ENCODE data around the gene KRTAP5-8. TPM values are rescaled to one million over a fixed set of nuclear protein-coding genes. Genes with fewer than 3 reads are reported as not detected.

Gene KRTAP5-8
- total and polyA plus RNA-seq, 2 of the 4 experiments (the other 2 are of a cell fraction), result 0.07 TPM; not detected in 1

DNA sequence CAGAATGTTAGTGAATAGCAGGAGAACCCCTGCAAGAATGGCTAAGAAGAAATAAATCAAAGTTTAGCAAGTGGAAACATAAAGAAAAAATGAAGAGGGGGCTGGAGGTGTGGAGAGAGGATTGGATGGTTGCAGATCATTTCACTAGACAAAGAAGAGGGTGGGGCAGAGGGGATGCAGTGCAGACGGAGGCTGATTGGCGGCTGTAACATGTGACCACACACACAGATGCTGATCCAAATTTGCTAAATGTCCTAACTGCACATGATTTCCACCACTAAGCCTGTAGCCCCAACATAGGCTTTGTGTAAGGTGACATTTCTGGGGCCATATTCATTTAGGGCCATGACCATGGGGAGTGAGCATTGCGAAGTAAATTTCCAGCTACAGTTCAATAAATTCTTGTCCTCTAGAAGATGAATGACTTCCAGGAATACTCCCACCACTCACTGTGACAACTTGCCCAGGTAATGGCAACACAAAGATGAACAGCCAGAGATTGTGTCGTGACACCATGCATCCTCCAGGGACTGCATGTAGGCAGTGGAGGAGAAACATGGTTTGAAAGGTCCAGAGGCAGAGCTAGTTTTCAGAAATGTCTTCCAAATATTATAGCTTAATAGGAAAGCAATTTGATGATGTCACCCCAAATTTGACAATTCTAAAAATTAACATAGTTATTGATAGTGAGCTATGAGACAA, 38.0 kb downstream of the KRTAP5-8 start:
- BruUV-seq (replicated peaks), result no TSS peak
- Histone ChIP-seq H2BK120ac (ENCODE audit: low read depth, low read length) (no peak overlapping the region), H3K79me1 (ENCODE audit: low read depth in 1 of 2, low read length in 2 of 2) (no peaks in the 10 kb centered on the region), H2BK5ac (ENCODE audit: low read depth, low read length, poor library complexity, severe bottlenecking) (no peak overlapping the region), H2BK20ac (ENCODE audit: low read depth, low read length) (no peak overlapping the region), H4K5ac (ENCODE audit: low read depth, low read length) (no peak overlapping the region), H3K9me1 (ENCODE audit: insufficient read depth, low read length) (no peaks in the 10 kb centered on the region), H3K9ac (ENCODE audit: low read depth, low read length) (no peak overlapping the region), H2BK15ac (ENCODE audit: low read depth, low read length) (no peak overlapping the region), H3K4ac (ENCODE audit: low read depth, low read length) (no peak overlapping the region), H2AFZ (replicated peaks; ENCODE audit: low read length, poor library complexity) (no peak overlapping the region), H3K9me3 (ENCODE audit: control insufficient read depth, insufficient read depth, low read length) (no peaks in the 10 kb centered on the region), H3K4me1 (ENCODE audit: control insufficient read depth, insufficient read depth, low read length) (no peaks in the 10 kb centered on the region), H3K27ac (ENCODE audit: insufficient read depth, low read length) (no peak overlapping the region), H4K8ac (ENCODE audit: low read depth in 2 of 2, low read length in 2 of 2) (no peak overlapping the region), H3K27me3 (ENCODE audit: control insufficient read depth, insufficient read depth, low read length) (peaks cover 23% of the 10 kb centered on the region), H2AK5ac (ENCODE audit: low read depth, low read length) (no peak overlapping the region), H2AK9ac (replicated peaks; ENCODE audit: low read depth, low read length, poor library complexity) (no peak overlapping the region), H4K20me1 (ENCODE audit: insufficient read depth, low read length) (no peaks in the 10 kb centered on the region), H4K91ac (ENCODE audit: insufficient read depth, low read depth, low read length) (no peak overlapping the region), H3K23ac (ENCODE audit: low read depth, low read length) (no peak overlapping the region), H3K14ac (replicated peaks; ENCODE audit: low read depth, low read length) (no peak overlapping the region), H3K4me3 (ENCODE audit: insufficient read depth, low read depth, low read length) (no peak overlapping the region), H3K18ac (ENCODE audit: low read depth, low read length) (no peak overlapping the region), H3K4me2 (ENCODE audit: low read depth, low read length) (no peak overlapping the region), H3K36me3 (ENCODE audit: control insufficient read depth, insufficient read depth, low read length) (no peaks in the 10 kb centered on the region), H3K56ac (ENCODE audit: extremely low read depth, insufficient read depth, low read length) (no peak overlapping the region)
- in situ Hi-C loops (cut with MboI; ENCODE audit: low sequenced_read_pairs), result no loop called here
- DNase-seq (no peak), ATAC-seq (ENCODE audit: low read depth) (no peak)
- intact Hi-C loops (cut with micrococcal nuclease), result no loop called here
- dilution Hi-C loops (cut with HindIII; ENCODE audit: low sequenced_read_pairs, unreplicated experiment), result no loop called here
- 40% methylated on average over 1 of the region's 4 CpGs; no CpG with 5 or more reads in 1 of the 2 experiments for WGBS, 2 experiments (ENCODE audit: extremely low coverage in 2 of 2, insufficient read length in 1 of 2)
- TF ChIP-seq, protein P1, sequence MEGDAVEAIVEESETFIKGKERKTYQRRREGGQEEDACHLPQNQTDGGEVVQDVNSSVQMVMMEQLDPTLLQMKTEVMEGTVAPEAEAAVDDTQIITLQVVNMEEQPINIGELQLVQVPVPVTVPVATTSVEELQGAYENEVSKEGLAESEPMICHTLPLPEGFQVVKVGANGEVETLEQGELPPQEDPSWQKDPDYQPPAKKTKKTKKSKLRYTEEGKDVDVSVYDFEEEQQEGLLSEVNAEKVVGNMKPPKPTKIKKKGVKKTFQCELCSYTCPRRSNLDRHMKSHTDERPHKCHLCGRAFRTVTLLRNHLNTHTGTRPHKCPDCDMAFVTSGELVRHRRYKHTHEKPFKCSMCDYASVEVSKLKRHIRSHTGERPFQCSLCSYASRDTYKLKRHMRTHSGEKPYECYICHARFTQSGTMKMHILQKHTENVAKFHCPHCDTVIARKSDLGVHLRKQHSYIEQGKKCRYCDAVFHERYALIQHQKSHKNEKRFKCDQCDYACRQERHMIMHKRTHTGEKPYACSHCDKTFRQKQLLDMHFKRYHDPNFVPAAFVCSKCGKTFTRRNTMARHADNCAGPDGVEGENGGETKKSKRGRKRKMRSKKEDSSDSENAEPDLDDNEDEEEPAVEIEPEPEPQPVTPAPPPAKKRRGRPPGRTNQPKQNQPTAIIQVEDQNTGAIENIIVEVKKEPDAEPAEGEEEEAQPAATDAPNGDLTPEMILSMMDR (conservative IDR thresholded peaks at IDR 0.05; ENCODE audit: low read depth, low read length), result no peak
- TF ChIP-seq SMC3 (IDR thresholded peaks at IDR 0.05; ENCODE audit: low read depth, low read length) (no peak), MAZ (IDR thresholded peaks at IDR 0.05; ENCODE audit: borderline replicate concordance, low read depth, low read length) (no peak), POLR2A (IDR thresholded peaks at IDR 0.05; ENCODE audit: low read depth, low read length) (no peak), RCOR1 (IDR thresholded peaks at IDR 0.05; ENCODE audit: insufficient replicate concordance, low read length) (no peak), FOS (IDR thresholded peaks at IDR 0.05; ENCODE audit: low read depth, low read length) (no peak), CHD1 (IDR thresholded peaks at IDR 0.05; ENCODE audit: low read depth, low read length) (no peak), CEBPB (IDR thresholded peaks at IDR 0.05; ENCODE audit: low read depth, low read length) (no peak)
- TF ChIP-seq, protein P2, sequence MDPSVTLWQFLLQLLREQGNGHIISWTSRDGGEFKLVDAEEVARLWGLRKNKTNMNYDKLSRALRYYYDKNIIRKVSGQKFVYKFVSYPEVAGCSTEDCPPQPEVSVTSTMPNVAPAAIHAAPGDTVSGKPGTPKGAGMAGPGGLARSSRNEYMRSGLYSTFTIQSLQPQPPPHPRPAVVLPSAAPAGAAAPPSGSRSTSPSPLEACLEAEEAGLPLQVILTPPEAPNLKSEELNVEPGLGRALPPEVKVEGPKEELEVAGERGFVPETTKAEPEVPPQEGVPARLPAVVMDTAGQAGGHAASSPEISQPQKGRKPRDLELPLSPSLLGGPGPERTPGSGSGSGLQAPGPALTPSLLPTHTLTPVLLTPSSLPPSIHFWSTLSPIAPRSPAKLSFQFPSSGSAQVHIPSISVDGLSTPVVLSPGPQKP (IDR thresholded peaks at IDR 0.05; ENCODE audit: borderline replicate concordance, low read depth, low read length), result no peak
- ChIA-PET POLR2A (ENCODE audit: unreplicated experiment) (no interaction called here), CTCF (no interaction called here)
